Measurements from ENCODE around the gene OLA1. TPM values are rescaled to one million over a fixed set of nuclear protein-coding genes. Genes with fewer than 3 reads are reported as not detected.

Gene OLA1
- total and polyA plus RNA-seq, 2 of the 4 experiments (the other 2 are of a cell fraction): 54.7 to 71.2 TPM

- Histone ChIP-seq H3K4me3 (ENCODE audit: insufficient read depth, low read depth, low read length) (no peak overlapping the region), H3K79me1 (ENCODE audit: low read depth in 1 of 2, low read length in 2 of 2) (peaks cover 19 to 28% of the 10 kb centered on the region in 2 experiments), H3K4ac (ENCODE audit: low read depth, low read length) (no peak overlapping the region), H4K20me1 (ENCODE audit: insufficient read depth, low read length) (no peaks in the 10 kb centered on the region), H2AK5ac (ENCODE audit: low read depth, low read length) (no peak overlapping the region), H4K91ac (ENCODE audit: insufficient read depth, low read depth, low read length) (no peak overlapping the region), H4K5ac (ENCODE audit: low read depth, low read length) (no peak overlapping the region), H4K8ac (ENCODE audit: low read depth in 2 of 2, low read length in 2 of 2) (no peak overlapping the region), H3K56ac (ENCODE audit: extremely low read depth, insufficient read depth, low read length) (no peak overlapping the region), H3K27me3 (ENCODE audit: control insufficient read depth, insufficient read depth, low read length) (no peaks in the 10 kb centered on the region), H3K36me3 (ENCODE audit: control insufficient read depth, insufficient read depth, low read length) (no peaks in the 10 kb centered on the region; the same call in 1 of the 2 replicates), H2BK15ac (ENCODE audit: low read depth, low read length) (no peak overlapping the region), H3K4me1 (ENCODE audit: control insufficient read depth, insufficient read depth, low read length) (no peaks in the 10 kb centered on the region), H3K18ac (ENCODE audit: low read depth, low read length) (no peak overlapping the region), H2BK5ac (ENCODE audit: low read depth, low read length, poor library complexity, severe bottlenecking) (no peak overlapping the region), H2BK20ac (ENCODE audit: low read depth, low read length) (no peak overlapping the region), H2BK120ac (ENCODE audit: low read depth, low read length) (no peak overlapping the region), H3K14ac (replicated peaks; ENCODE audit: low read depth, low read length) (no peak overlapping the region), H3K9me1 (ENCODE audit: insufficient read depth, low read length) (no peaks in the 10 kb centered on the region), H3K23ac (ENCODE audit: low read depth, low read length) (no peak overlapping the region), H2AFZ (replicated peaks; ENCODE audit: low read length, poor library complexity) (no peak overlapping the region), H2AK9ac (replicated peaks; ENCODE audit: low read depth, low read length, poor library complexity) (no peak overlapping the region), H3K27ac (ENCODE audit: insufficient read depth, low read length) (no peak overlapping the region), H3K9ac (ENCODE audit: low read depth, low read length) (no peak overlapping the region), H3K9me3 (ENCODE audit: control insufficient read depth, insufficient read depth, low read length) (peaks cover 8% of the 10 kb centered on the region), H3K4me2 (ENCODE audit: low read depth, low read length) (no peak overlapping the region)
- in situ Hi-C loops (cut with MboI; ENCODE audit: low sequenced_read_pairs): no loop called here
- POLR2A ChIA-PET (ENCODE audit: unreplicated experiment): no interaction called here
- intact Hi-C loops (cut with micrococcal nuclease): no loop called here
- dilution Hi-C loops (cut with HindIII; ENCODE audit: low sequenced_read_pairs, unreplicated experiment): no loop called here
- WGBS, 2 experiments (ENCODE audit: extremely low coverage in 2 of 2, insufficient read length in 1 of 2): no CpG with 5 or more reads among the region's 3 CpGs
- TF ChIP-seq SMC3 (IDR thresholded peaks at IDR 0.05; ENCODE audit: low read depth, low read length): no peak
- TF ChIP-seq NFE2L2 (IDR thresholded peaks at IDR 0.05; ENCODE audit: low read depth, low read length): no peak
- no peak for TF ChIP-seq RFX5 (IDR thresholded peaks at IDR 0.05; ENCODE audit: low read depth, low read length)
- TF ChIP-seq BHLHE40 (IDR thresholded peaks at IDR 0.05; ENCODE audit: low read depth, low read length): no peak
- no TSS peak for BruUV-seq (replicated peaks)
- ATAC-seq (ENCODE audit: low read depth) (no peak), DNase-seq (no peak)
- CTCF ChIA-PET: no interaction called here
These were observed 79.0 kb downstream of the OLA1 start for GRCh38 chr2:174169372-174169771.

Measured in IMR-90 (cell line).